Activated CD4-positive, CD25-positive, alpha-beta regulatory T cell (primary cell): ENCODE results near the gene HNRNPF.
"Not testable (repeated sequence)": the region's sequence is repeated elsewhere in the genome, so short reads cannot be mapped to it uniquely, and the experiment has no call there.

Source experiments
- DNase-seq, 4 experiments: peaks; one replicate each; lab custom pipeline; 2025; lab: John Stamatoyannopoulos, UW

HNRNPF gene

GRCh38 chr10:43396061-43396927 is 12.7 kb downstream of the HNRNPF start:
- DNase-seq, result peak; percentile 30 to 52 (median 48)

- DNase-seq, result peak in 1 of 4 experiments; percentile 13
Measured at GRCh38 chr10:43395571-43396060, 13.4 kb downstream of the HNRNPF start.

GRCh38 chr10:43394868-43395267 is 14.1 kb downstream of the HNRNPF start:
- no peak for DNase-seq

- no peak for DNase-seq
Measured at GRCh38 chr10:43393606-43394360, 15.2 kb downstream of the HNRNPF start.

- DNase-seq, result not testable (repeated sequence)
Measured at GRCh38 chr10:43393186-43393585, 15.8 kb downstream of the HNRNPF start.

- no peak for DNase-seq
Measured at GRCh38 chr10:43392748-43393147, 16.2 kb downstream of the HNRNPF start.

GRCh38 chr10:43391496-43391895 is 17.5 kb downstream of the HNRNPF start:
- no peak for DNase-seq

GRCh38 chr10:43390759-43391158 is 18.2 kb downstream of the HNRNPF start:
- no peak for DNase-seq

GRCh38 chr10:43390333-43390732 is 18.7 kb downstream of the HNRNPF start:
- no peak for DNase-seq

- DNase-seq, result no peak
Measured at GRCh38 chr10:43389867-43390266, 19.1 kb downstream of the HNRNPF start.

GRCh38 chr10:43387678-43388032 is 21.3 kb downstream of the HNRNPF start:
- DNase-seq, result no peak

GRCh38 chr10:43386981-43387677 is 21.9 kb downstream of the HNRNPF start:
- DNase-seq, result no peak

- no peak for DNase-seq
Measured at GRCh38 chr10:43386549-43386948, 22.4 kb downstream of the HNRNPF start.

- no peak for DNase-seq
Measured at GRCh38 chr10:43385412-43386004, 23.5 kb downstream of the HNRNPF start.

- DNase-seq, result no peak
Measured at GRCh38 chr10:43384252-43385221, 24.4 kb downstream of the HNRNPF start.

GRCh38 chr10:43383204-43383971 is 25.6 kb downstream of the HNRNPF start:
- no peak for DNase-seq

GRCh38 chr10:43380610-43381222 is 28.3 kb downstream of the HNRNPF start:
- DNase-seq, result no peak

- DNase-seq, result no peak
Measured at GRCh38 chr10:43377424-43377883, 31.5 kb downstream of the HNRNPF start.

GRCh38 chr10:43376828-43377423 is 32.1 kb downstream of the HNRNPF start:
- no peak for DNase-seq
